Stimulated activated CD8-positive, alpha-beta memory T cell treated with anti-CD3 and anti-CD28 coated beads, Interleukin-12 subunit alpha, Interleukin-12 subunit beta, amount 100 ng/mL, for 4 hours (primary cell): Measurements from ENCODE around the gene PGA3.
"Not testable (repeated sequence)": the region's sequence is repeated elsewhere in the genome, so short reads cannot be mapped to it uniquely, and the experiment has no call there.

ENCODE experiments used
- DNase-seq: peaks from one replicate; pipeline ENCODE4 v3.0.0-alpha.2; 2020; ENCODE audit warnings: low read depth

Gene PGA3

DNA sequence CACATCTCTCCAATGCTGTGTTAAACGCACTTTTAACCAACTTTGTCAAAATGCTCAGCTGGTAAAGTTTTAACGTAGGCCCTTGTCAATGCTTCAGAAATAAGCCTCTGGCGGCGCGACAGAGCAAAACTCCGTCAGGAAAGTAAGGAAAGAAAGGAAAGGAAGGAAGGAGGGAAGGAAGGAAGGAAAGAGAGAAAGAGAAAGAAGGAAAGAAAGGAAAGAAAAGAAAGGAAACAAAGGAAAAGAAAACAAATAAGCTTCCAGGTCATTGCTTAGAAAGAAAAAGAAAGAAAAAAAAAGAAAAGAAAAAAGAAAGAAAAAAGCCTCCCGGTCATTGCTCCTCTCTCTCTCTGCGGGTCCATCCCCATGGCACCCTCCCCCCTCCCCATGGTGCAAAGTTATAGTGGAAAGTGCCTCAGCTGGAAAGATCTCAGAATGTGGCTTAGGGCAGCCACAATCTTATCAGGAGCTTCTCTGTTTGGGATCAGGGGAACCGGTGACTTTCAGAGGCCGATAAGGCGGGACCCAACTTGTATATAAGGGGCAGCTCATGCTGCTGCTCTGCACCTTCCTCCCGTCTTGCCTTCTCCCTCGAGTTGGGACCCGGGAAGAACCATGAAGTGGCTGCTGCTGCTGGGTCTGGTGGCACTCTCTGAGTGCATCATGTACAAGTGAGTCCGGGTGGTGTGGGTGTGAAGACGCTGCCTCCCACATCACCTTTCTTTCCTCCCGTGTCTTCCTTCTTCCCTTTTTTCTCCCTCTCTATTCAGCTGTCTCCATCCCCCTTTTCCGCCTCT is at the start of gene PGA3:
Gene PGA3, plus strand, starts transcription at position 566 of the 797 bp plus-strand sequence. Its CDS starts 50 bp downstream, at position 616.
- DNase-seq: not testable (repeated sequence)

DNA sequence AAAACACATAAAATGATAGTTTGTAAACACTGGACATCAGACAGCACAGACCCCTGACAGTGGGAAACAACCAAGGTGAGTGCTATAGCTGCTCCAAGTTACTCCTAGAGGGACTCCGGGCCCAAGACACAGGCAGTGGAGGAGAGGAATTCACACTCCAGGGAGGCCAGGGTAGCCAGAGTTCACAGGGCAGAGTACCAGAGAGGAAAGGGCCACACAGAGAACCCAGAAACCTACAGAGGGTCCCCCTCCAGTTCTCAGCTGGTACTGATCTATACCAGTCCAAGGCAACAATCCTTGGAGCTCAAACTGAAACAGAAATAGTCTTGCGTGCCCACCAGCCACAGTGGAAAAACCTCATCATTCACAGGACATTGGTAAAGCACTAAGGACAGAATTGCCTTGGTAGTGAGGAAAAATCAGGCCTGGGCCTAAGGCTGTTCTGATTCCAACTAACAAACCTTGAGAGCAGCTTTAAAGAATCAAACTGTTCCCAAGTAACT is 49.7 kb upstream of the PGA3 start:
- no peak for DNase-seq

DNA sequence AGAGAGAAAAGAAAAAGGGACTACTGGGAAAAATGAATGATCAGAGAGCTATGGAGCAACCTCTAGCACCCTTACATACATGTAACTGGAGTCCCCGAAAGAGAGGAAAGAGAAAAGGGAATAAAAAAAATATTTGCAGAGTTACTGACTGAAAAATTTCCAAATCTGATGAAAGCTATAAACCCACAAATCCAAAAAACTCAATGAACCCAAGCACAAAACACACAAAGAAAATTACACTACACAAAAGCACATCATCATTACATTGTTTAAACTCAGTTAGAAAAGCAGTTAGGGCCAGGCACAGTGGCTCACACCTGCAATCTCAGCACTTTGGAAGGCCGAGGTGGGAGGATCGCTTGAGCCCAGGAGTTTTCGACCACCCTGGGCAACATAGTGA is 48.8 kb upstream of the PGA3 start:
- no peak for DNase-seq

DNA sequence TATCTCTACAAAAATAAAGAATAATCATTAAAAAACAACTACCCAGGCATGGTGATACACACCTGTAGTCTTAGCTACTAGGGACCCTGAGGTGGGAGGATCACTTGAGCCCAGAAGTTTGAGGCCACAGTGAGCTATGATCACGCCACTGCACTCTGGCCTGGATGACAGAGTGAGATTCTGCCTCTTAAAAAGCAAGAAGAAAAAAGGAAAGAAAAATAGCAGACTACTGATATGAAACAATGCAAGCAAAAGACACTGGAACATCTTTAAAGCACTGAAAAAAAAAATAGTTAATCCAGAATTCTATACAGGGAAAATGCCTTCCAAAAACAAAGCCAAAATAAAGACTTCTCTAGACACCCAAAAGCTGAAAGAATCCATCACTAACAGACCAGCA is 48.0 kb upstream of the PGA3 start:
- DNase-seq: no peak

DNA sequence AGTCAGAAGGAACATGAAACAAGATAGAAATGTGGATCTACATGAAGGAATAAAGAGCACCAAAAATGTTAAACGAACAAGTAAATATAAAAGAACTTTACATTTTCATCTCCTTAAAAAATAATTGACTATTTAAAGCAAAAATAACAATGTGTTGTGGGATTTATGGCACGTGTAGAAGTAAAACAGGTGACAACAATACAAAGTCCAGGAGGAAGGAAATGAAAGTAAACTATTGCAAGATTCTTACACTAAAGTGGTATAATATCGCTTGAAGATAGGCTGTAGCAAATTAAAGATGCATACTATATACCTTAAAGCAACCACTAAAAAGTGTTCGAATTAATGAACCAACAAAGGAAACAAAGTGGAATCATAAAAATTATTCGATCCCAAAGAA is 47.6 kb upstream of the PGA3 start:
- no peak for DNase-seq

DNA sequence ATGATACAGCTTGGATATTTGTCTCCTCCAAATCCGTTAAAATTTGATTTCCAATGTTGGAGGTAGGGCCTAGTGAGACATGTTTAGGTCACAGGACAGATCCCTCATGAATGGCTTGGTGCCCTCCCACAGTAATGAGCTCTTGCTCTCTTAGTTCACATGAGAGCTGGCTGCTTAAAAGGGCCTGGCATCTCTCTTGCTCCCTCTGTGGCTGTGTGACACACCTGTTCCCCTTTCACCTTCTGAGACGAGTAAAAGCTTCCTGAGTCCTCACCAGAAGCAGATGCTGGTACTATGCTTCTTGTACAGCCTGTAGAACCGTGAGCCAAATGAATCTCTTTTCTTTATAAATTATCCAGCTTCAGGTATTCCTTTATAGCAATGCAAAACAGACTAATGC is 45.6 kb upstream of the PGA3 start:
- no peak for DNase-seq

DNA sequence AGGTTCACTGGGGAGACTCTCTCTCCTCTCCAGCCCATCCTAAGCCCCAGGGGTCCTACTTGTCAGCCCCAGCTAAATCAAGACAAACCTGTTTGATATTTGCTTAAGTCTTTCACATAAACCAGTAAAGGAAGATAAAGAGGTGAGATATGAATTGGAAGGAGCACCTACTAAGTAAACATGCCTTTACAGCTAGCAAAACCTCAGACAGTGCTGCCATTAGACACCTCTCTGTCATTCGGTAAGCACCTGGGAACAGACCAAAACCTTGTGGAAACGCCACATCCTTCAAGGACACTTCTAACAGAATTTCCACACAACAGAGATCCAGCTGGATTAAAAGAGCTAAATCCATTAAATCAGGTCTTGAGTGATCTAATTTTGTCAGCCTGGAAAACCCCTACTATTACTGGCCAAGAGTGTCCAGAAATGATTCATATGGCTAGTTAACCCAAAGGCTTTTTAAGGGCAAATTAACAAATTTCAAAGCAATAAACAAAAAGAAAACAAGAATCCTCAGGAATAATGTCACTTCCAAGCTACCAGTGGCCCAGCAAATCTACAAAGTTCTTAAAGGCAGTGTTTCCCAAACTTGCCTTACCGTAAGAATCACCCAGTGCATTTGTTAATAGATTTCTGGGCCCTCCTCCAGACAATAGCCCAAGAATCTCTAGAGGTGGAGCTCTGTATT is 44.5 kb upstream of the PGA3 start:
- DNase-seq: no peak

DNA sequence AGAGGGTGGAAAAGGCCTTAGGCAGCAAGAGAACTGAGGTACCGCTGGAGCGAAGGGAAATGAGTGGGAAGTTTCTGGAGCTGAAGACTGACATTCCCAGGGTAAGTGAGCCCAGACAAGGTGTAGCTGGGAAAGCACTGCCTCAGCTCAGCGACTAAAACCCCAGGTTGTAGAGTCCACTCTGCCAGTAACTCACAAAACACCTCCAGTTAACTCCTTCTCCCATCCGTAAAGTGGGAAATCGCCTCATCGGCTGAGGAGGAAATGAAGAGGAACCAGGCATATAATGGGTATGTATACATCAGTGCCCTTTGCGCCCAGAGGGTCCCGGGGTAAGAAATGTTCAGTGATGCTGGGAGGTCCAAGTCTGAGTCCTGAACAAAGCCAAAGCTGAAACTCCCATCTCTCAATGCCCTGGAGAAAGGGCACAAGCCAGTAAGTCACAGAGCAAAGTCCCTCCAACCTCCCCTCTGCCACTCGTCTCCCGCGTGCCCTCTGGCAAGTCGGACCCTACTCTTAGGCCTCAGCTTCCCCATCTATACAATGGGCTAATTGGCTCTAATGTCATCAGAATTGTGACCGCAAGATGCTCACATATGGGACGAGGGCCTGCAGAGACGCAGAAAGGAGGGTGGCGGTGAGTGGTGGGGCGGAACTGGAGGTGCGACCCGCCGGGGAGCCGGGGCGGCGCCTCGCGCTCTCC is 42.7 kb upstream of the PGA3 start:
- DNase-seq: no peak

DNA sequence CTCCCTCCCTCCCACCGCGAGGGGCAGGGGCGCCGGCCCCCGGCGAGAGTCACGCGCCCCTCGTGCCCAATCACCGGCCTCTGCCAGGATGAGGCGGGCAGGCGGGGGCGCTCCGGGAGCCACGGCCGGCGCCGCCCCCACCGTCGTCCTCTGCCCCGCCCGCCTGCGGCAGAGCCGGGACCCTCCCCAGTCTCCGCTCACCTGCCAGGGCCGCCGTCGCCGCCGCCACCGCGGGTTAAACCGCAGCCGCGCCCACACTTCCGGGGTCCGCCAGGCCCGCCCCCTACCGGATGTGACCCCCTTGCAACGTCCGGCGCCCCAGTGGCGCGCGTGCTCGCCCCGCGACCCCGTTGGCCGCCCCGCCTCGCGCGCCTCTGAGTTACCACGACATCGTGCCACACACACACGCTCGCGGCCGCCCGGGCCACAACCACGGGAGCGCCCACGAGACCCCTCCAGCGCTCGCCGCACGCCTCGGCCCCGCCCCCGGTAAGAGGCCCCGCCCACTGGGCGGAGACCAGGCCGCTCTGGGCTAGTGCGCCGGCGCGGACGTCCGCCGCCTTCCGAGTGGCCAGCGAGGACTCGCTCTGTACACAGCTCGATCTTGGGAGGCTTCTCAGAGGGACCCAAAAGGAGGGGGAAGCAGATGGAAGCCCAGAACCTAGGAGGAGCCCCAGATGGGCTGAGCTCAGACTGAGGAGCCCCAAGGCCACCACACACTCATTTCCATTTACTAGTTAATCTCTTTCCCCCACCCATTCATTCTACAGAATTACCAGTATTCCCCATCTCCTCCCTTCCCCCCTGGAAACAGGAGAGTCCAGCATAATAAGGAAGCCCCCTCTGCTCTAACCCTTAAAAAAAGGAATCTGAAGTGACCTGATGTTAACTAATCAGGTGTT is 41.9 kb upstream of the PGA3 start, which contains the start of gene VPS37C:
Gene VPS37C, minus strand, starts transcription at position 237 of the 902 bp plus-strand sequence. CDS start 22,597 bp downstream, outside the sequence.
- DNase-seq: peak; percentile 87

DNA sequence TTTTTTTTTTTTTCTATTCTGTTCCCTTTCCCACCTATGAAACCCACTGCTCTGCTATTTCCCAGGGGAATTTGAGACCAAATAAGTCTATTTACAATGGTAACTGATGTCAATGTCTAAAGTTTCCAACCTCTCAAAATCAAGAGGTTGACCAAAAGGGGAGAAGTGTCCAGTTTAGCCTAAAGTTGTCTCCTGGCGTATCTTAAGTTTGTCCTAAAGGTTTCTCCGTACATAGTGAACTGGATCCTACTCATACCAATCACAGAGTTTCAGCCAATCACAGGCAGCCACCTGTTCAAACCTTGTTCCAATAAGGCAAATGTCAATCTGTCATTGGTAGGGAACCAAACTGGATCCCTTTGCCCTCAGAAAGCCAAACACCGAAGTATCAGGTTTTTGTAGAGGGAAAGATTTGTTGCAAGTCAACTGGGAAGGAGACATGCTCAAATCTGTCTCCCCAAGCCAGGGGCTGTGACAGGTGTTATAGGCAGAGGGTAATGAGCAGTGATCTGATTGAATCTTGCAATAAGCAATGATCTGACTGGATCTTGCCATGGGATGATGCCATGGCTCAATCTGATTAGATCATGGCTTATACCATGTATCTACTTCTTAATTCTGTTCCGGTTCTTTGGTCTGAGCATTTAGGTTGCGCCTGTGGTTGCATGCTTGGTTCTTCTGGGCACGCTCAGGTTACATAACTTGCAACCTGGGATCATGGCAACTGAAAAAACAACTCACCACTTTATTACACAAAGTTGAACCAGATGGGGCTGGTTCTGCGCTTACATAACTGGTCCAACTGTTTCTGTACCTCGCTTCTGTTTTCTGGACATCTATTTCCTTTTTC is 41.0 kb upstream of the PGA3 start:
- DNase-seq: no peak

DNA sequence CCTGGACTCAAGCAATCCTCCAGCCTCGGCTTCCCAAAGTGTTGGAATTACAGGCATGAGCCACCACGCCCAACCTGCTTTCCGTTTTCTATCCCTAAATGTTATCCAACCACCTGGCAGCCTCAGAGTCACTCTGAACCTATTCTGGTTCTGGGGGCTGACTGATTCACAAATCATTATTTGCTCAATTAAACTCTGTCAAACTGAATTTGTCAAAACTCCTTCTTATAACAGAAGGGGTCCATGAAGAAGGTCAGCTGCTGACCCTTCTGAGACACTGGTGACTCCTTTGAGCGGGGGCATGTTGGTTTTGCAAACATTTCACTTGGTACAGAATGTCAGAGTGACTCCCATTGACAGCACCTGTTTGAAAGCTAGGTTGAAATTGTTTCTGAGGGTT is 40.3 kb upstream of the PGA3 start:
- DNase-seq: no peak

DNA sequence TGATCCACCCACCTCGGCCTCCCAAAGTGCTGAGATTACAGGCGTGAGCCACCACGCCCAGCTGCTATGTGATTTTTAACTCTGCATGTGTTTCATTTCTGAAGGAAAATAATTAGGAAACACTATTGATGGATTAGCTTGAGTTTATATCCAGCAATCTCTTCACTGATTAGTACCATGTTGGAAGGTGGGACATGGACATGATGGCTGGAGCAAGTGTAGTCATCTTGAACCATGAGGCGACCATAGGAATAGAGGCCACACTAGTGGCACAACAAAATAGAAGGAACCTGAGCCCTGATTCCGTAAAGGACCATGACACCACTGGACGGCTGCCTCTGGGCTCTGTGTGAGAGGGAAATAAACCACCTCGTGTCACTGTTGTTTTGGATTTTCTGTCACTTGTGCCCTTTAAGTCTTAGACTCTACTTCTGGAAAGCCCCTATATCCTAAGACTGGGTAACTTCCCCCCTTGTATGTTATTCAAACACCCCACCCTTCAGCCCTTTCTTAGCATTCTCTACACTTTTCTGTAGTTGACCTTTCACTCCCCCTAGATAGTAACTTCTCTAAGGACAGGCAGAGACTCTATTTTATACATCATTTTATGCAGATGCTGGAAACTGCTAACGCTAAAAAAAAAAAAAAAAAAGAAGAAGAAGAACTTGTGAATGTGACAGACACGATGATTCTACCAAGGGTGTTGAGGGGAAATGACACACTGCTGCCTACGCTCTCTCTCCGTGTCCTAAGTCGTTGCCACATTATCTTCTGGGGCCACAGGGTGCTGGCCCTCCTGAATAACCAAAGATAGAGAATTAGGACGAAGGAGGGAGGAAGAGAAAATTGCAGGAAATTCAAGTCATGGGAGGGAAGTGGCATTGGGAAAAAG is 39.4 kb upstream of the PGA3 start:
- DNase-seq: no peak

DNA sequence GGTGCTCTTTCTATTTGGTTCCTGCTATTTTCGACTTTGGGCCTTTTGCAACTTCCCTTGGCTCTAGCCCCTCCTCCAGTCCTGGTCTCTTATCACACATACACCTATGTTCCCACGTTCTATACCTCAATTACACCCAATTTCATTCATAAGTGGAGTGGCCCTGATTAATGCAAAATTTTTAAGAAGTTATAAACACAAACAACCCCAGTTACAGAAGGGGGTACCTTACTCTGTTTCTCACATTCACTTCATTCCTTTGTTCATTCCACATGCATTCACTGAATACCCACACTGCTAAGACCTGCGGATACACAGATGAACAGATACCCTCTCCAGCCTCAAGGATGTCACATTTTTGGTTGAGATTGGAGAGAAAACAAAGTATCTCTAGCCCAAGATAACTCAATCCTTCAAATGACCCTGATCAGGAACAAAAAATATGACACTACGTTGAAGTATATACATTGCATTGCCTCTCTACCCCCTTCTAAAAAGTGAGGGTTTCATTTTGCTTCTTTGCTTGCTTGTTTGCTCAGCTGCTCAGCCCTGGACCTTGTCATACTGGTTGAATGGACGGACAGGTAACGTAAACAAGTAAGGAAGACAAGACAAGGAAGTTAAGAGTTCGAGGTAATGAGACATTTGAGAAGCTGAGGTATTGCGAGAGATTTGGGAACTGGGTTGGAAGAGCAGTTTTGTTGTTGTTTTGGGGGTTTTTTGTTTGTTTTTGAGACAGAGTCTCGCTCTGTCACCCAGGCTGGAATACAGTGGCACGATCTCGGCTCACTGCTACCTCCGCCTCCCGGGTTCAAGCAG is 38.5 kb upstream of the PGA3 start:
- no peak for DNase-seq

DNA sequence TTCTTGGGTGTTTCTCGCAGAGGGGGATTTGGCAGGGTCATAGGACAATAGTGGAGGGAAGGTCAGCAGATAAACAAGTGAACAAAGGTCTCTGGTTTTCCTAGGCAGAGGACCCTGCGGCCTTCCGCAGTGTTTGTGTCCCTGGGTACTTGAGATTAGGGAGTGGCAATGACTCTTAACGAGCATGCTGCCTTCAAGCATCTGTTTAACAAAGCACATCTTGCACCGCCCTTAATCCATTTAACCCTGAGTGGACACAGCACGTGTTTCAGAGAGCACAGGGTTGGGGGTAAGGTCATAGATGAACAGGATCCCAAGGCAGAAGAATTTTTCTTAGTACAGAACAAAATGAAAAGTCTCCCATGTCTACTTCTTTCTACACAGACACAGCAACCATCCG is 37.5 kb upstream of the PGA3 start:
- not testable (repeated sequence) for DNase-seq

DNA sequence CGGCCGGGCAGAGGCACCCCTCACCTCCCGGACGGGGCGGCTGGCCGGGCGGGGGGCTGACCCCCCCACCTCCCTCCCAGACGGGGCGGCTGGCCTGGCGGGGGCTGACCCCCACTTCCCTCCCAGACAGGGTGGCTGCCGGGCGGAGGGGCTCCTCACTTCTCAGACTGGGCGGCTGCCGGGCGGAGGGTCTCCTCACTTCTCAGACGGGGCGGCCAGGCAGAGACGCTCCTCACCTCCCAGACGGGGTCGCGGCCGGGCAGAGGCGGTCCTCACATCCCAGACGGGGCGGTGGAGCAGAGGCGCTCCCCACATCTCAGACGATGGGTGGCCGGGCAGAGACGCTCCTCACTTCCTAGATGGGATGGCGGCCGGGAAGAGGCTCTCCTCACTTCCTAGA is 37.0 kb upstream of the PGA3 start:
- not testable (repeated sequence) for DNase-seq

DNA sequence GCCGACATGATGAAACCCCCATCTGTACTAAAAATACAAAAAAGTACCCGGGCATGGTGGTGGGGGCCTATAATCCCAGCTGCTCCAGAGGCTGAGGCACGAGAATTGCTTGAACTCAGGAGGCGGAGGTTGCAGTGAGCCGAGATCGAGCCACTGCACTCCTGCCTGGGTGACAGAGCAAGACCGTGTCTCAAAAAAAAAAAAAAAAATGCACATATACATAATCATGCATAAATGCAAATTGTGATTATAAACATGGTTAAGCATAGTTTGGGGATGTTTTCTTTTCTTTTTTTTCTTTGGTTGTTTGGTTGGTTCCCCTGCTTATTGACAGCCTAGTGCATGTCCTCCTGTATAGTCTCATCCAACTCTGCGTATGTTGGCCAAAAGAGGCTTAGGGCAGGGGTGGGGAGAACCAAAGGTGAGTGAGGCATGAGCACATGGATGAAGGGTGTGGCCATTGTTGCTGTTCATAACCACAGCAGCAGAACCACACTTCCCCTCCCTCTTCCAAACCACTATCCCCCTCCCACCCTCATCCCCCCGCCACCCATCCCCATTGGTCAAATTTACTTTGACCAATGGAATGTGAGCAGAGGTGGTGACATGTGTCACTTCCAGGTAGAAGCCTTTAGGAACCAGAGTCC is 35.1 kb upstream of the PGA3 start:
- no peak for DNase-seq

DNA sequence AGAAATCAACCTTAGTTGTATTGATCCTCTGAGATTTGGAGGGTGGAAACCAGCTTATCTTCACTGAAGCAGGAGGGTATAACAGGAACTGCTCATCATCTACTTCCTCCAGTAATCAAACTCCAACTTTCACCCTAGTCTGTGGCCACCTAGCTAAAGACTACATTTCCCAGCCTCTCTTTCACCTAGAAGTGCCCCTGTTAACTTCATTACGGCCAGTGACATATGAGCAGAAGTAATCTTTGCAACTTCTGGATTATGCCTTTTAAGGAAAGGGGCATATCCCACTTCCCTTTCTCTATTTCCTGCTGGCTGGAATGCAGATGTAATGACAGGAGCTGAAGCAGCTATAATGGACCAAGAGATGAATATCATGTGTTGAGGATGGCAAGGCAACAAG is 34.5 kb upstream of the PGA3 start:
- DNase-seq: no peak

DNA sequence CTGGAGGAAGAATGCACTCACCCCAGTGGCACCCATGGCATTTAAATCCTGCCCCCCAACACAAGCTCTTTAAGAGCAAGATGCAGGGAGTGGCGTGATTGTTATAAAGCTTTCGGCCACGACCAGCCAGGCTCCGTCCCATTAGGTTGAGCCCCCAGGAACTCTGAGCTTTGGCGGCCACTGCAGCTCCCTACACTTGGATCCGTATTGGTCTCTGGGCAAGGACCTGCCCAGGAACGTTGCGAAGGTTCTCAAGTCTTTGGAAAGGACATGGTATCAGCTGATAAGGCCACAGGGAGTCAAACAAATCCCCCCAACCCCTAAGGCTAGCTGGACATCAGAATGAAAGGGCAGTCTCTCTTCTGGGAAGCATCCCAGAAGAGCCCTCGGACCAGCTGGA is 32.7 kb upstream of the PGA3 start:
- DNase-seq: no peak
